HT-29 (cell line): Measurements from ENCODE around the gene ANKDD1A. TPM values are rescaled to one million over a fixed set of nuclear protein-coding genes. Genes with fewer than 3 reads are reported as not detected.

Experiments
- DNase-seq: peaks from one replicate; pipeline ENCODE4 v3.0.0-alpha.2; 2015; ENCODE audit warnings: low spot score
- total RNA-seq: library from RNA; depleted of rRNA; stranded (reverse); fragments of >200 nt; shearing (Covaris generic); gene quantifications from 2 replicates; pipeline ENCODE4 v1.2.3, GENCODE V29; 2014; rRNA removed

The ANKDD1A gene
- total RNA-seq = 0.60 and 0.71 TPM in 2 replicates

- no peak for DNase-seq
These were observed at the start of gene ANKDD1A for GRCh38 chr15:64911311-64912186. Gene ANKDD1A (plus strand): TSS chr15:64911902. CDS start chr15:64911931, 29 bp downstream.

- no peak for DNase-seq
These were observed 49.7 kb upstream of the ANKDD1A start for GRCh38 chr15:64861960-64862359.

GRCh38 chr15:64862408-64862807 lies 49.3 kb upstream of the ANKDD1A start:
- no peak for DNase-seq

- DNase-seq = no peak
These were observed 47.6 kb upstream of the ANKDD1A start for GRCh38 chr15:64864068-64864467.

- no peak for DNase-seq
These were observed 46.3 kb upstream of the ANKDD1A start for GRCh38 chr15:64865126-64865997.

GRCh38 chr15:64865998-64866520 lies 45.6 kb upstream of the ANKDD1A start:
- no peak for DNase-seq

- no peak for DNase-seq
These were observed 42.2 kb upstream of the ANKDD1A start for GRCh38 chr15:64869501-64869900.

- no peak for DNase-seq
These were observed 41.3 kb upstream of the ANKDD1A start for GRCh38 chr15:64870353-64870752.

GRCh38 chr15:64875641-64876223 lies 36.0 kb upstream of the ANKDD1A start:
- DNase-seq = no peak

GRCh38 chr15:64877435-64877834 lies 34.3 kb upstream of the ANKDD1A start:
- no peak for DNase-seq

GRCh38 chr15:64878705-64879104 lies 33.0 kb upstream of the ANKDD1A start:
- DNase-seq = no peak

GRCh38 chr15:64883100-64883581 lies 28.6 kb upstream of the ANKDD1A start:
- DNase-seq = no peak

GRCh38 chr15:64883997-64884511 lies 27.6 kb upstream of the ANKDD1A start:
- DNase-seq = peak; percentile 41

- DNase-seq = no peak
These were observed 27.0 kb upstream of the ANKDD1A start for GRCh38 chr15:64884679-64885078.

- DNase-seq = no peak
These were observed 23.4 kb upstream of the ANKDD1A start for GRCh38 chr15:64888336-64888735.

- DNase-seq = no peak
These were observed 20.1 kb upstream of the ANKDD1A start for GRCh38 chr15:64891561-64891960.

GRCh38 chr15:64892847-64893403 lies 18.8 kb upstream of the ANKDD1A start:
- no peak for DNase-seq

GRCh38 chr15:64893481-64894394 lies 18.0 kb upstream of the ANKDD1A start:
- peak; percentile 85 for DNase-seq

- no peak for DNase-seq
These were observed 17.2 kb upstream of the ANKDD1A start for GRCh38 chr15:64894395-64895056.
